Glomerular endothelial cell (primary cell): Measurements from ENCODE around the gene NAPSA. TPM values are rescaled to one million over a fixed set of nuclear protein-coding genes. Genes with fewer than 3 reads are reported as not detected.
"Not testable (repeated sequence)": the region's sequence is repeated elsewhere in the genome, so short reads cannot be mapped to it uniquely, and the experiment has no call there.

Experiments
- DNase-seq: peaks from one replicate; pipeline ENCODE4 v3.0.0-alpha.2; 2011; ENCODE audit warnings: low read depth, low spot score; ENCODE audit errors: extremely low read depth
- total RNA-seq: library from RNA; depleted of rRNA; stranded (reverse); fragments of >200 nt; gene quantifications from 2 replicates; pipeline ENCODE4 v1.2.3, GENCODE V29; 2015

Gene NAPSA
- total RNA-seq, 1 donor from 2014 or later, result 0.70 TPM

- no peak for DNase-seq
Measured at GRCh38 chr19:50332244-50333038, 33.0 kb downstream of the NAPSA start.

- DNase-seq, result no peak
Measured at GRCh38 chr19:50331994-50332243, 33.5 kb downstream of the NAPSA start.

GRCh38 chr19:50331221-50331993 lies 34.0 kb downstream of the NAPSA start:
- no peak for DNase-seq

DNA sequence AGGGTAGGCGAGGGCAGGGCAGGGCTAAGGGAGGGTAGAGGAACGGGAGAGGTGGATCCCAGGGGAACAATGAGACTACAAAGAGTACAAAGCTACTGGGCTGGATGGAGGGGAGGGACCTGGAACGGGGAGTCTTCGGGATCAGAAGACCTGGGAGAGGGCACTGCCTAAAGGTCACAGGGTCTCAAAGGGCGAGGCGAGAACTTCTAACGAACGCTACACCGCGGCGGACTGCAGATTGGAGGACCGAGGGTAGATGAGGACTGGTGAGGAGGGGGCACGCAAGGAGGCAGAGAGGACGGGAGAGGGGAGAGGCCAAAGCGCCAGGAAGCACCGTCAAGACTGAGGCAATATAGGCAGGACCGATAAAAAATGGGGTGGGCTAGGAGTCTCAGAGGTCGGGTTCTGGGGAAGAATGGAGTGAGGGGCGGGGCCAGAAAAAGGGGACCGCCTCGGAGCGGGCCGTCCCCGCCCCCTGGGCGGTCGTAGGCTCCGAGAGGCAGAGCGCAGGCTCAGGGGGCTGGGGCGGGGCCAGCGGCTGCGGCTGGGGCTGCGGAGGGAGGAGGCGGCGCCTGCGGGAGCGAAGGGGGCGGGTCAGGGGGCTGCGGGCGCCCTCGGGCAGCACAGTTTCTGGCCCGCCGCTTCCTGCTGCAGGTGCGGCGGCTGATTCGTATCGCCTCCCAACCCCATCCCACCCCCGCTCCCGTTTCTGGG lies 34.9 kb downstream of the NAPSA start:
- DNase-seq, result no peak

GRCh38 chr19:50329926-50330294 lies 35.5 kb downstream of the NAPSA start:
- DNase-seq, result not testable (repeated sequence)

- peak; percentile 91 for DNase-seq
Measured at GRCh38 chr19:50329146-50329925, 36.1 kb downstream of the NAPSA start, which contains the start of gene KCNC3. TSS of gene KCNC3 (minus strand) at chr19:50329377. CDS start at chr19:50329082, 295 bp downstream.

DNA sequence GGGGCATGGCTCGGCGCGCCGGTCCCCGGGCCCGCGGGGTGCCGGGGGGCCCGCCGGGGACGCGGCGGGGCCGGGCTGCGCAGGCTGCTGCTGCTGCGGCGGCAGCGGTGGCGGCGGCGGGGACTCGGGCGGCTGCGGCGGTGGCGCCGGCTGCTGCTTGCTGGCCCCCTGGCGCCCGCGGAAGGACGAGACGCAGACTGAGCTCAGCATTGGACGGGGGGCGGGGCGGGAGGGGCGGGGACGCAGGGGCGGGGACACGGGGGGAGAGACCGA lies 36.6 kb downstream of the NAPSA start:
- no peak for DNase-seq

DNA sequence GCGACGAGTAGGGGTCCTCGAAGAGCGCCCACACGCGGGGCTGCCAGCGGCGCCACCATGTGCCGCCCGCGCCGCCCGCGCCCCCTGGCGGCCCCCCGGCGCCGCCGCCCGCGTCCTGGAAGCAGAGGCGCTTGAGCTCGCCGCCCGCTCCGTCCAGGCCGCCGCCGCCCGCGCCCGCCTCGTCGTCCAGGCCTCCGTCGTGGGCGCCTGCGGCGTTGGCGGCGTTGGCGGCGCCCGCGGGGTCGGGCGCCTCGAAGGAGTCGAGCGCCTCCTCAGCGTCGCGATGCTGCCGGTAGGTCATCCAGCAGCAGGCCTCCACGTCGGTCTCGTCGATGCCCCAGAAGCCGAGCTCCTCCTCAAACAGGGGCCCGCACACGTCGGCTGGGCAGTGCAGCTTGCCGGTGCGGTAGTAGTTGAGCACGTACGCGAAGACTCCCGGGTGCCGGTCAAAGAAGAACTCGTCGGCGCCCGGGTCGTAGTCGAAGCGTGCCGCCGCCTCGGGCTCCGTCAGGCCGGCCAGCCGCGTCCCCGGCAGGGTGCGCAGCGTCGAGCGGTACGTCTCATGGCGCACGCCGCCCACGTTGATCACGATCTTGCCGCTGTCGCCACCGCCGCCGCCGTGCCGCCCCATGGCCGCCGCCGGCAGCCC lies 37.1 kb downstream of the NAPSA start:
- no peak for DNase-seq

- DNase-seq, result no peak
Measured at GRCh38 chr19:50327461-50328223, 37.8 kb downstream of the NAPSA start.

- DNase-seq, result no peak
Measured at GRCh38 chr19:50327013-50327412, 38.4 kb downstream of the NAPSA start.

- no peak for DNase-seq
Measured at GRCh38 chr19:50326101-50326664, 39.3 kb downstream of the NAPSA start.

DNA sequence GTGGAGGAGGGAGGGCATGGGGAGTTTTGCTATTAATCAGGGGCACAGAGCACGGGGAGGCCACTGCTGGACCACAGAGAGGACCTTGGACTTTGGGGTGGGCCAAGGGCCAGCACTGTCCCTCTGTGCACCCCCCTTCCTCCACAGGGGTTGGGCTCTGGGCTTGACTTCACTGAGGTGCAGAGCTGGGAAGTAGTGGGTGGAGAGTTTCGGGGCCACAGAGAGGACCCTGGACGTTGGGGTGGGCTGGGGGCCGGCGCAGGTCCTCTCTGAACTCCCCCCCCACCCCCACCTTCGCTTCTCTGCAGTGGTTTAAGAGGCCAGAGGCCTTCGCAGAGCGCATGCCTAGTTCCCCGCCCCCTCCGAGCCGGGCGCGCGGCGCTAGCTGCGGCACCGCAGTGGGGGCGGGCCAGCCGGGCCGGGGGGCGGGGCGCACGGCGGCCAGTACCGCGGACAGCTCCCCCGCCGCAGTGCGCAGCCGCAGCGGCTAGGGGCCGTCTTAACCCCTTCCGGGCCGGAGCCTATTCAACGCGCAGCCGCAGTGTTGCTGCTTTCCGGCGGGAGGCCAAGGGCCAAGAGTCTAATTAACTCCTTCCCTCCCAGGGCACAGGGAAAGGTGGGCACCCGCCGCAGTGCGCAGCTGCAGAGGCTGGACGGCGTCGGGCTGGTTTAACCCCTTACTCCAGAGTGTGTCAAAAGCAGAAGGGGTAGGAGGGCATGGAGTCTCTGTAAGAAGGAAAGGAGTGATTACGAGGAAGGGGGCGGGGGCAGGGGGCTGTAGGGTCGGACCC lies 39.9 kb downstream of the NAPSA start:
- DNase-seq, result no peak

DNA sequence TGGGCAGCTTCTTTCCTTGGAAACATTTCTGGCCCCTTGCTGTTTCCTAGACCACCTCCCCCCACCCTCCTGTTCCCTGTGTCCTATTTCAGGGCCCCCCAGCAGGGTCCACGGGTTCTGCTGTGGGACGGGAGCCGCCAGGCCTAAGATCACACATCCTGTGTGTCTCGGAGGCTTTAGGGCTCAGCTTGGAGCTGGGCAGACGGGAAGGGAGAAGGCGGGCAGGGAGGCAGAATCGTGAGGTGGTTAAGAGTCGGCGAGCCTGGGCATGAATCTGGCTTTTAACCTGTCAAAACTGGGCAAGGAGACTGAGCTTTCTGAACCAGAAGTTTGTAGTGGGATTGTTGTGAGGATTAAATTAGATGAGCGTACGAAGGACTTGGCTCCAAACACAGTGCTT lies 41.1 kb downstream of the NAPSA start:
- DNase-seq, result no peak

DNA sequence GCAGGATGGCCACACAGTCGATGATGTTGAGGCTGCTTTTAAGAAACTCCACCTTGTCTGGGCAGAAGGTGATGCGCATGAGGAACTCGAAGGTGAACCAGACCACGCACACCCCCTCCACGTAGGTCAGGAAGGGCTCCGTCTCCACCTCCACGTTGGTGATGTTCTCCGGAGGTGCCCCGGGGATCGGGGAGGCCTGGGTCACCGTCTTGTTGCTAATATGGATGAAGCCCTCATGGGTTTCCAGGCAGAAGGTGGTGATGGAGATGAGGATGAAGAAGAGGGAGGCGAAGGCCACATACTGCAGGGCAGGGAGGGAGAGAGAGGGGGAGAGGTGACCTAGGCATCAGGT lies 41.7 kb downstream of the NAPSA start:
- no peak for DNase-seq

GRCh38 chr19:50322931-50323781 lies 42.3 kb downstream of the NAPSA start:
- no peak for DNase-seq

DNA sequence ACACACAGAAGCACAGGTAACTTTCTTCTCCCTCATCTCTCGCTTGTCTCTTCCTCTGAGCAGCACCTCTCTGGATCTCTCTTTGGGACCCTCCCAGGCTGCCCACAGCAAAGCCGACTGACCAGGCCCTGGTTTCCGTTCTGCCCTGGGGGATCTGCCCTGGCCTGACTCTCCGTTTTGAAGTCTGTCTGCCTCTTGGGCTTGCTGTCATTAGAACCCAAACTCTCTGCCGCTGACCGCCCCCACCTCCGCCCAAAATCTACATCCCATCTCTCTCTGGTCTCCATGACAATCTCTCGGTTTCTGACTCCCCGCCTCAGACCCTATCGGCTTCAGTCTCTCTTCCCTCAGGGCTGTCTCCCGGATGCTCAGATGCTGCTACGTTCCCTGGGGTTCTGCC lies 43.2 kb downstream of the NAPSA start:
- no peak for DNase-seq

- DNase-seq, result no peak
Measured at GRCh38 chr19:50321831-50322230, 43.6 kb downstream of the NAPSA start.

- no peak for DNase-seq
Measured at GRCh38 chr19:50320596-50320995, 44.8 kb downstream of the NAPSA start.
